ENCODE results near the gene FST.

Gene FST

GRCh38 chr5:53475320-53475719 lies 5.1 kb upstream of the FST start:
- no peak for DNase-seq

- no peak for DNase-seq
These were observed 4.4 kb upstream of the FST start for GRCh38 chr5:53476019-53476418.

- peak; percentile 45 to 68 for DNase-seq
These were observed 3.6 kb upstream of the FST start for GRCh38 chr5:53476531-53477480.

DNA sequence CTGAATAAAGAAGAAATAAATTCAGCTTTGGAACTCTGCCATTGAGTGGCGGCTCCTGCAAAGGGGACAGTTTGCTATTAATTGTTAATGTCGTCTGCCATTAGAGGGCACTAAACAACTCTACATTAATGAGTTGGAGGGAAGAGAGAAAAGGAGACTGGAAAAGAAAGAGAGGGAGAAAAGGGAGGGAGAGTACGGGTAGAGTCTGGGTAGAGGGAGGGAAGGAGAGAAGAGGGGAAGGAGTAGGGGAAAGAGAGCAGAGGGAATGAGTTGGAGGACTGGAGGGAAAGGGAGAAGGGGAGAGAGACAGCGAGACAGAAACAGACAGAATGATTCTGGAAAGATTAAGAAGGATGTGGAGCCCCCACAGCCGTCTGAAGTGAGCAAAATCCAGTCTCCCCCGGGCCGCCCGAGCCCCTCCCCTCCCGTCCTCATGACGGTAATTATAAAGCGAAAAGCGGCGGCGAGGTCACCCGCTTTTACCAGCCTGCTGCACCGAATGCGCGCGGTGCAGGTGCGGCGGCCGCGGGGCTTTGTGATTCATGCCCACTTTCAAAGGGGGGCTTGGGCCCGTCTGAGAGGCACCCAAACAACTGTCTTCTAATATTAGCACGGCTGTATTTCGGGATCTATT lies 1.9 kb upstream of the FST start:
- DNase-seq: peak; percentile 66 to 68

GRCh38 chr5:53479045-53479589 lies 1.3 kb upstream of the FST start:
- DNase-seq: no peak

DNA sequence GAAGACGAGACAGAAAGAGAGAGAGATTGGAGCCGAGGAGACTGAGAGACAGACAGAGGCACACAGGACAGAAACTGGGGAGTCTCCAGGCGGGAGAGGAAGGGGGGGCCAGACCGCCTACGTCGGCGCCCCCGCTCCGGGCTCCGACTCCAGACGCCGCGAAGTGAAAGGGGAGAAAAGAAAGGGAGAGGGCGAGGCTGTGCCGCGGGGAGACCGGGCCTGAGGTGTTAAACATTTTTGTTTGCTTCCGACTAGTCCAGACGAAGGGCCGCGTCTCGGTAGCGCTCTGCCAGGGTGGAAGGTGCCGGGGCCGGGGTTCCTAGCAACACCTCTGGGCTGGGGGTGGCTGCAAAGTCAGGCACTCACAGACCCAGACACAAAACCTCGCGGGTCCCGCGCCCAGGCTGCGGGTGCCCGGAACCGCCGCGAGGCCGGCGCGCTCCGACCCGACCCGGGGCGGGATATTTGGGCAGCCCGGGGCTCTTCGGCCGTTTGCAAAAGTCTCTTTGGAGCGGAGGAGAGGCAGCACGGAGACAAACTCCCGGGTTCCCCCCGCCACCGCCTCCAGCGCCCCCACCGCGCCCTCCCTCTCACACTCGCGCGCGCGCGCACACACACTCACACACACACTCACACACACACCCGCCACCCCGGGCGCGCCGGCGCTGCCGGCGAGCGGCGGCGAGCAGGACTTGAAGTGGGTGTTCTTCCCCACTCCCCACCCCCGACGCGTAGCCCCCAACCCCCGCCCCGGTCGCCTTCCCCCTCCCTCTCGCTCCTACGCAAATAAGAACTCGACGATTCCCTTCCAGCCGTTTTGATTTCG lies 626 bp upstream of the FST start:
- peak; percentile 39 to 49 for DNase-seq

DNA sequence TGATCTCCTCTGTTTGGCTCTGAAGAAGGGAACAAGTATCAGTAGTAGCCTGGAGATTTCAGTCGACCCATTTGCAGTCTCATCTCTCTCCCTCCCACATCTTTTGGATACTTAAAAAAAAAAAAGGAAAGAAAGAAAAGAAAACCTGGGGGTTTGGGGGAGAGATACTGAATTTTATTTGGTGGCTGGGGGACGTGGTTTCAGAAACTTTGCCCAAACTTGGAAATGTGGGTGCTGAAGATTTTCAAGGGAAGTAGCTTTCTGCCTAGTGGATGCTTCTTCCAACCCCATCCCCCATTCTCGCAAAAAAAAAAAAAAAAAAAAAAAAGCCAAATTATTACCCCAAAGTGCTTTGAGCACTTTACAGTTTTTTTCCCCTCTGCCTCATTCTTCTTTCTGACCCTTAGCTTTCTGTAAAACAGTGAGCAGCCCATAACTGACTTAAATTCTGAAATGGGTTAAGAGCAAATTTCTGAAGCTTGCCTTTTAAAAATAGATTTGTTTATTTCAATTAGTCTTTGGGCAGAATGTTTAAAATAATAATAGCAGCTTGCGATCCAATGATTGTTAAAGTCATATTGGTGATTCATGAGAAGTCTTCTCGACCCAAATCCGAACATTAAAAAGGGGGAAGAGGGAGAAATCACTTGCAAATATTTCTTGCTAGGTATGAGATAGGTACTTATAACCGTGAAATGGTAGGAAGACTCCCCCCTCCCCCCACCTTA lies 894 bp downstream of the FST start:
- DNase-seq: no peak

DNA sequence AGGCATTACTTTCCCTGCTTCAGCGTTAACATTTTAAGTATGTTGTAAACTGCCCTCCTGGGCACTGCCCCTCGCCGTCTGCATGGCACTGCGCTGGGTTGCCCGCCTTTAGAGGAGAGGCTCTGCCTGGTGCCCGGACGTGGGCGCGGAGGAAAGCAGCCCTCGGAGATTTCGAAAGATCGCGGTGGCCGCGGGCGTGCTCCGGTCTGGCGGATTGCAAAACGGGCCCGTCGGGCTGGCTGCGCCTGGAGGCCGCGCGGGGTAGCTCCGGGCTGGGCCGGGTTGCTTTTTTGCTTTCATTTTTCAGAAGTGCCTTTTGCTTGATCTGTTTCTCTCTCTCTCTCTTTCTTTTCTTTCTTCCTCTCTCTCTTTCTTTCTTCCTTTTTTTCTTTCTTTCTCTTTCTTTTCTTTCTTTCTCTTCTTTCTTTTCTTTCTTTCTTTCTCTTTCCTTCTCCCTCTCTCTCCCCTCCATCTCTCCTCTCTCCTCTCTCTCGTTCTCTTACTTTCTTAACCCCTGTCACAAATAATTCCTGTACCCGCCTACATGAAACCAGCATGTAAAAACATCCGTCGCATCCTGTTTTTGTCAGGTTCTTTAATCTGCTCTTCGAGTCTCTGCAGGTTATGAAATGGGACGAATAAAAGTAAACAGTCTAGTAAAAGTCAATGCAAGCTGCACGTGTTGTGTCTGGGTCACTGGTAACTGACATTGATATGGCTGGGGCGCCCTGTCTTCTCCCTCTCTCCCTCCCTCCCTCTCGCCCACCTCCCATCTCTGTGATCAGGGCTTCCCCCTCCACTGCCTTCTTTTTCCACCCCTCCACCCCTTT lies 1.7 kb downstream of the FST start:
- DNase-seq: peak; percentile 23 to 49

GRCh38 chr5:53482717-53483638 lies 2.5 kb downstream of the FST start:
- DNase-seq: peak in 1 of 2 experiments; percentile 55

DNA sequence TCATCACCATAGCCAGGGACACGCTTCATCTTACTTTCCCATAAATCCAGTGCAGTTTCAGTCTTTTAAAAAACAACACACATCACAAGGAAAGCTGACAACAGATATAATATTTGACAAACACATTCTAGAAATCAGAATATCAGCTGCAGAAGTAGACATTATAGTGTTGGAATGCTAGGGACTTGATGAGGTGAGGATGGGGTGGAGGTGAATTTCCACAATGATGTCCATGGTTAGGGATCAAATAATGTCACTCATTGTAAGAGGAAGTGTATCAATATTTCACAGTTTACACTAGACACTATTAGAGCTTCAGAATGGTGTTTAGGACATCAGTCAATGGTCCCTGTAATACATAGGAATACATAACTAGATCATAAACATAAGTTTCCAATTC lies 7.0 kb downstream of the FST start:
- no peak for DNase-seq

- DNase-seq: no peak
These were observed 7.8 kb downstream of the FST start for GRCh38 chr5:53488195-53488722.

- DNase-seq: peak in 1 of 2 experiments; percentile 9
These were observed 10.3 kb downstream of the FST start for GRCh38 chr5:53490747-53491146.

- DNase-seq: no peak
These were observed 20.6 kb downstream of the FST start for GRCh38 chr5:53501054-53501453.

DNA sequence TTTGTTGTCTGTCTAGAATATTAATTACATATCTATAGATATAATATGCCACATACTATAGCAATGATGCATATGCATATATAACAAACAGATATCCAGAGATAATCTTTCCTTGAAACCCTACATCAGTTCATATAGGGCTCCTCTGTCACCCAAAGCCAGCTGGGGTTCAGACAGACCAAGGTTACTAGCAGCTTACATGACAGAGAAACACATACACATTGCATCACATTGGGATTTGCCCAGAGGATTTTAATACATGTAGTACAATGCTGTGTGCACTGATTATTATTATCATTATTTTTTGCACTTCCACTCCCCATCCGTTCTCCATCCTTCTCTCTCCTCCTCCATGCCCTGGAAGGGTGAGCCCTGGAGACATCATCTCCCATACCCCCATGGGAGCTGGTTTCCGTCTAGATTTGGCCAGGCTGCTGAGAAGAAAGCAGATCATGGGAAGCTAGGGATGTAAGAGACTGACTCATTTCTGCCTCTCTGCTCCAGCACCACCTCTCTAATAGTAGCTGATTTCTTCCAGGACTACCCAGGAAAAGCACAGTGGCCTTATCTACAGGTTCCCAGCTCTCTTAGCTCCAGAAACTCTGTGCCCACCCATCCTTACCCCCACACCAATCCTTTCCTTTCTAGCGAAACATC lies 23.3 kb downstream of the FST start:
- no peak for DNase-seq

DNA sequence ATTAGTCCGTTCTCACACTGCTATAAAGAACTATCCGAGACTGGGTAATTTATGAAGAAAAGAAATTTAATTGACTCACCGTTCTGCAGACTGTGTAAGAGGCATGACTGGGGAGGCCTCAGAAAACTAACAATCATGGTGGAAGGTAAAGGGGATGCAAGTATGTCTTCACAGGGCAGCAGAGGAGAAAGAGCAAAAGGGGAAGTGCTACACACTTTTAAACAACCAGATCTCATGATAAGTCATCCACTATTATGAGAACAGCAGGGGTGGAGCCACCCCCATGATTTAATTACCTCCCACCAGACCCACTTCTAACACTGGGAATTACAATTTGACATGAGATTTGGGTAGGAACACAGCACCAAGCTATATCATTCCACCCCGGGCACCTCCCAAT lies 26.6 kb downstream of the FST start:
- no peak for DNase-seq

DNA sequence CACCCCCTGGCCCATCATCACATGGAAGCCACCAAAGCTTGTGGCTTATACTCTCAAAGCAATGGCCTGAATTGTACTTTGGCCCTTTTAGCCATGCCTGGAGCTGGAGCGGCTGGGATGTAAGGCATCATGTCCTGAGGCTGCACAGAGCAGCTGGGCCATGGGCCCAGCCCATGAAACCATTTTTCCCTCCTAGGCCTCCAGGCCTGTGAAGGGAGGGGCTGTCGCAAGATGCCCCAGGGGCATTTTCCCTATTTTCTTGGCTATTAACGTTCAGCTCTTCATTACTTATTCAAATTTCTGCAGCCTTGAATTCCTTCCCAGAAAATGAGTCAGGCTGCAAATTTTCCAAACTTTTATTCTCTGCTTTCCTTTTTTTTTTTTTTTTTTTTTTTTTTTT lies 27.7 kb downstream of the FST start:
- DNase-seq: no peak

DNA sequence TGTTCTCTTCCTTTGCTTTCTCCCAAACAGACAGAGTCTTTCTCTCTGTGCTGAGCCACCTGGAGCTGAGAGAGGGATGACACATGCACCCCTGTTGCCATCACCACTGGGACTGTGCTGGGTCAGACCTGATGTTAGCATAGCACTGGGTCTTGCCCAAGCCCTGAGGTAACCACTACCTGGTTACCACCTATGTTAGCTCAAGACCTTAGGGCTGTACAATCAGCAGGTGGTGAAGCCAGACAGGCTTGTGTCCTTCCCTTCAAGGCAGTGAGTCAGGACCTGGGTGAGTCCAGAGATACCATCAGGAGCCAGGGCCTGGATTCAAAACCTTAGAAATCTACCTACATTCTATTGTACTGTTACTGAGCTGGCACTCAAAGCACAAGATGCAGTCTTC lies 32.1 kb downstream of the FST start:
- no peak for DNase-seq

DNA sequence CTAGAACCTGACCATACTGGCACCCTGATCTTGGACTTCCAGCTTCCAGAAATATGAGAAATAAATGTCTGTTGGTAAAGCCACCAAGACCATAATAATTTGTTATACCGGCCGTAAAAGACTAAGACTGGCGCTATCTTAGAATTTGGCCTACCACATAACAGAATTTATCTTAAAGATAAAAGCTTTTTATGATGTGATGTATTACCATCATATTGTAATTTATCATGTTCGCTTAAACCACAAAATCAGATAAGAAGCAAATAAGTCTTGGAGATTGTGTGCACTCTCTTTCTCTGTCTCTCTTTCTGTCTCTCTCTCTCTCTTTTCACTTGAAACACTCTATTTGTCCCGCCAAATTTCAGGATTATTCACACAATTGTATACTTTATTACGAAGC lies 35.6 kb downstream of the FST start:
- DNase-seq: no peak

DNA sequence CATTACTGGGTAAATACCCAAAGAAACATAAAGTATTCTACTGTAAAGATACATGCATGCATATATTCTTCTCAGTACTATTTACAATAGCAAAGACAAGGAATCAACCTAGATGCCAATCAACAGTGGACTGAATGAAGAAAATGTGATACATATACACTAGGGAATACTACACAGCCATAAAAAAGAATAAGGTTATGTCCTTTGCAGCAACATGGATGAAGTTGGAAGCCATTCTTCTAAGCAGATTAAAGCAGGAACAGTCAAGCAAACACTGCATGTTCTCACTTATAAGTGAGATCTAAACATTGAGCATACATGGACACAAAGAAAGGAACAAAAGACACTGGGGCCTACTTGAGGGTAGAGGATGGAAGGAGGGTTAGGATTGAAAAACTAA lies 40.4 kb downstream of the FST start:
- no peak for DNase-seq

Data from SHP77 (cell line).